CD4-positive, alpha-beta T cell treated with Interleukin-4 for 4 hours (primary cell): ENCODE results near the gene MGAT4B.

Source experiments
- DNase-seq: peaks from one replicate; pipeline ENCODE4 v3.0.0-alpha.2; 2020

MGAT4B gene

DNA sequence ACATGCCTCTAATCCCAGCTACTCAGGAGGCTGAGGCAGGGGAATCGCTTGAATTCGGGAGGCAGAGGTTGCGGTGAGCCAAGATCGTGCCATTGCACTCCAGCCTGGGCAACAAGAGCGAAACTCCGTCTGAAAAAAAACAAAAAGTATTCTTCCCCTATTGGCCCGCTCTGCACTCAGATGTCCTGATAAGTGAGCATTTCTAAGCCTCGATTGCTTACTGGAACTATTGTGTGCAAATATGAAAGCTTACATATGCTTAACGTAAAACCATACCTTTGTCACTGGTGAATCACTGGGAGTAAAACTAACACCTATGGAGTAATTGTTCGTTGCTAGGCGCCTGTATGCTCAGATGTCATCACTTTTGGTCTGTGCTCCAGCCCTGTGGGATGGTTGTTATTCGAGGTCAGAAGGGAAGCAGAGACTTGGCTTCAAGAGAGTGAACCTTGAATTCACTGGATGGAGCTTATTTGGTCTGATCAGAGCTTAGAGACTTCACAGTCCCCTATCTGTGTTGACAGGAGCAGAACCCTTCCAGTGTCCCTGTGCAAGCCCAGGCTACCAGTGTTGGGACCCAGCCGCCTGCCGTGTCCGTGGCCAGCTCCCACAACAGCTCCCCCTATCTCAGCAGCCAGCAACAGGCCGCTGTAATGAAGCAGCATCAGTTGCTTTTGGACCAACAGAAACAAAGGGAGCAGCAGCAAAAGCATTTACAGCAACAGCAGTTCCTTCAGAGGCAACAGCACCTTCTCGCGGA lies 38.2 kb downstream of the MGAT4B start:
- DNase-seq = no peak

DNA sequence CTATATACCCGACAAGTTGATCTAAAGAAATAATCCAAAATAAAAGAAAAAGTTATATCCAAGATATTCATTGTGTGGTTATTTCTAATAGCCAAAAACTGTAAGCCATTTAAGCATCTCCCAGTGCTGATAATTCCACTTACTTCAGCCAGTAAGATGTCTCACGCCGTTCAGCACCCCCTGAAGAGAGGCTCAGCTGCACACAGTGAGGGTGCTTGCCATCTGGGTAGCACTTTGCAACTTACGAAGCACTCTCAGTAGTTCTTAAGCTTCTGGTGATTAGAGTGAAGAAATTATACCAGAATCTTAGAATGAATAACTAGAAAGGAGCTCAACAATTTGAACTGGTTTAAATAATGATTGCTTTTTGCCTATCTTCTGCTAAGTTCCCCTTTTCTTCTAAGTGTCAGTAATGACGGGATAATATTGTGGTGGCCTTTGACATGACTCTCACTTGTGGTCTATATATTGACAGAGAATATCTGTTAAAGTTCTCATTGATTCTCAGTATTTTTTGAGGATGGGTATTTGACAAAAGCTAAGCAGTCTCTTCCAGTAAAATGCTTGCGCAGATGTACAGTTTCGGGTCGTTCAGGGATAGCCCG lies 39.1 kb downstream of the MGAT4B start:
- DNase-seq = no peak

DNA sequence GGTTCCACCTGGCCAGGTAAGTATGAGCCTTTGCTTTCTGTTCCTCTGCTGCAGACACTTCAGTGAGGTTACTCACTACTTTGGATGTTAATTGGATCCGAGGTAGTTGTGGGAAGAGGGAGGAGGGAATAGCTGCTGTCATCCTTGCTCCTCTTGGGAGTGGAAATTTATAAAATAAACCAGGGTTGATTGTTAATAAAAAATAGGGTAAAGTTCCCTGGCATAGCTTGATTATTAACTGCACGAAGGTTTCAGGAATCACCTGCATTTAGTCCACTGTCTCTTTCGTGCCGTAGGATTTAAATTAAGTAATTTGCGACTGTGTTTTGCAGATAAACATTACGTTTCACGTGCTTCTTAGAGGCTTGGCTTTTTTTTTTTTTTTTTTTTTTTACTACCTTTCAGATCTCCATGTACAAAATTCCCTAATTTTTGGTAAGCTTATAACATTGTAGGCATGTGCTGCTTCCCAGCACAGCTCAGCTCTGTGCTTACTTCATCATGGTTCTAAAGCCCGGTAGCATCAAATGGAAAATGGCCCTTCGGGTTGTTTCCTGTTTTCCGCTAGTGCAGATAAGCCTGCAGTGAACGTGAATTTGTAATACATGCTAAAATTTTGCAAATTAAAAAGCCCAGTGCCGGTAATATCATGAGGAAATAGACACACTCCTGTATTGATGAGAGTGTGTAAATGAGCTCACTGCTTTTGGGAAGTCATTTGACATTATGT lies 39.8 kb downstream of the MGAT4B start:
- no peak for DNase-seq

DNA sequence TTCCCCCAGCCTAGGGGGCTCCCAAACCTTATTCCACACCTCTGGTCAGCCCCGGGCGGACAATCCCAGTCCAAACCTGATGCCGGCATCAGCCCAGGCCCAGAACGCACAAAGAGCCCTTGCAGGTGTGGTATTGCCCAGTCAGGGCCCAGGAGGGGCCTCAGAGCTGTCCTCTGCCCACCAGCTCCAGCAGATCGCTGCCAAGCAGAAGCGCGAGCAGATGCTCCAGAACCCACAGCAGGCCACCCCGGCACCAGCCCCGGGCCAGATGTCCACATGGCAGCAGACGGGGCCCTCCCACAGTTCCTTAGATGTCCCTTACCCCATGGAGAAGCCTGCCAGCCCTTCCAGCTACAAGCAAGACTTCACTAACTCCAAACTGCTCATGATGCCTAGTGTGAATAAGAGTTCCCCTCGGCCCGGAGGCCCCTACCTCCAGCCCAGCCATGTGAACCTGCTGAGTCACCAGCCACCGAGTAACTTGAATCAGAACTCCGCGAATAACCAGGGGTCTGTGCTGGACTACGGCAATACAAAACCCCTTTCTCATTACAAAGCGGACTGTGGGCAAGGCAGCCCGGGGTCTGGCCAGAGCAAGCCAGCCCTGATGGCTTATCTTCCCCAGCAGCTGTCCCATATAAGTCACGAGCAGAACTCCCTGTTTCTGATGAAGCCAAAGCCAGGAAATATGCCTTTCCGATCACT lies 40.5 kb downstream of the MGAT4B start:
- DNase-seq = no peak

DNA sequence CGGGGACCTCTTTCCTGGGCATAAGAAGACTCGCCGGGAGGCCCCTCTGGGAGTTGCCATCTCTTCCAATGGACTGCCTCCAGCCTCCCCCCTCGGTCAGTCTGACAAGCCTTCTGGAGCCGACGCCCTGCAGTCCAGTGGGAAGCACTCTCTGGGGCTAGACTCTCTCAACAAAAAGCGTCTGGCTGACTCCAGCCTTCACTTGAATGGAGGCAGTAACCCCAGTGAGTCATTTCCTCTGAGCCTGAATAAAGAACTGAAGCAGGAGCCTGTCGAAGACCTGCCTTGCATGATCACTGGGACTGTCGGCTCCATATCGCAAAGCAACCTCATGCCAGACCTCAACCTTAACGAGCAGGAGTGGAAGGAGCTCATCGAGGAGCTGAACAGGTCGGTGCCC lies 41.3 kb downstream of the MGAT4B start:
- no peak for DNase-seq

DNA sequence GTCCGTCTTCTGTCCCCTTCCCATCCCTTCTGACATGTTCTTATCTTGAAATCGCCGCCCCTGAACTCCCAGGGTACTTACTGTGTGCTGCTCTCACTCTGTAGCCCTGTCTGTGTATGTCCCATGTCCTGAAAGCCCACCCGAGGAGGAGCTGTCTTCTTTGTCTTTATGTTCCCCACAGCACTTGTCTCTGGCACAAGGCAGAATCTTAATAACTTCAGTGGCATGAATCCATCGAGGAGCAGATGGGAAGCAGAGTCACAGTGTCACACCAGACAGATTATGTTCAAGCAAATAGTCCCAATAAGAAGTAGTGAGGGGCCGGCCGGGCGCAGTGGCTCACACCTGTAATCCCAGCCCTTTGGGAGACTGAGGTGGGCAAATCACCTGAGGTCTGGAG lies 42.6 kb downstream of the MGAT4B start:
- DNase-seq = no peak

DNA sequence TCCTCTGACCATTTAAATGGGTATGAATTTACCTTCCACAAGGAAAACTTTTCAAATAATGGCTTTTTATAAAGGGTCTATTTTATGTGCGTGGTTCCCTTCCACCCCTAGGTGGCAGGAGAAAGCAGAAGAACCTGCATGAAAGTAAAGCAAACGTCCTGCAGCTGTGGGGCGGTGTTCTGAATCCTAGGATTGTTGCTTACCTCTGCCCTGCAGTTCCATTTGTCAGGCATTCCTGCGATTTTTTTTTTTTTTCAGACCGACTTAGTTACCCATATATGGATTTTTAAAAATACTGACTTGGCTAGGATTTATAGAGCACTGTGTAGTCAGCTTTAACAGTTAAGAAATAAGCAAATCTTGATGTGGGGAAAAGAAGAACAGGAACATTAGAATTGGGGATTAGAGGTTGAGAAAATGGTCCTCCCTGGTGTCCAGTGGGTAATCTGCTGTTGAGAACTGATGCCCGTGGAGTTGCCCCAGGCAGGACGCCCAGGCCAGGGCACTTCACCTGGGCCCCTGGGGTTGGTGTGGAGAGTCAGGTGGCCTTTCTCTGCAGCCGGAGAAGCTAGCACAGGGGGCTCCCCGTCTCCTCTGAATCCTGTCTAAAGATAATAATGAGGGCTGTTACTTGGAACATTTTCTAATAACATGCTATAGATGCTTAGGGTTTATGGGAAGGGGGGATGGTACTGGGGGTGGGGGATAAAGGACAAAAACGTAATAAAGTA lies 43.3 kb downstream of the MGAT4B start:
- peak; percentile 73 for DNase-seq

DNA sequence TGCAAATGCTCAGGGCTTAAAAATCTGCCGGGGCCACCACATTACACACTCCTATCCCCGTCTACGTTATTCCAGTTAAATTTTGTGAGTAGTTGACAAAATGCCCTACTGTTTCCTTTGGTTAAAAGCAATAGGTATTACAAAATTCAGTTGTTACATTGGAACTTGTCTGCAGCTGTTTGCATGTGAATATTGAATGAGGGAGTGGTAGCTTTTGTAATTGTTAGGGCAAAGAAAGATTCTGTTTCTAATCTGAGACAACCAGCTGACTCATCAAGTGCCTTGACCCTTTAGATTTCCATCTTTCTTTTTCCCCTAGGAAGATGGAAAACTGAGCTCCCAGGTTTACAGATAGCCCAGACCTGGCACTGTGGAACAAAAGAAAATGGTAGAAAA lies 43.9 kb downstream of the MGAT4B start:
- DNase-seq = no peak

DNA sequence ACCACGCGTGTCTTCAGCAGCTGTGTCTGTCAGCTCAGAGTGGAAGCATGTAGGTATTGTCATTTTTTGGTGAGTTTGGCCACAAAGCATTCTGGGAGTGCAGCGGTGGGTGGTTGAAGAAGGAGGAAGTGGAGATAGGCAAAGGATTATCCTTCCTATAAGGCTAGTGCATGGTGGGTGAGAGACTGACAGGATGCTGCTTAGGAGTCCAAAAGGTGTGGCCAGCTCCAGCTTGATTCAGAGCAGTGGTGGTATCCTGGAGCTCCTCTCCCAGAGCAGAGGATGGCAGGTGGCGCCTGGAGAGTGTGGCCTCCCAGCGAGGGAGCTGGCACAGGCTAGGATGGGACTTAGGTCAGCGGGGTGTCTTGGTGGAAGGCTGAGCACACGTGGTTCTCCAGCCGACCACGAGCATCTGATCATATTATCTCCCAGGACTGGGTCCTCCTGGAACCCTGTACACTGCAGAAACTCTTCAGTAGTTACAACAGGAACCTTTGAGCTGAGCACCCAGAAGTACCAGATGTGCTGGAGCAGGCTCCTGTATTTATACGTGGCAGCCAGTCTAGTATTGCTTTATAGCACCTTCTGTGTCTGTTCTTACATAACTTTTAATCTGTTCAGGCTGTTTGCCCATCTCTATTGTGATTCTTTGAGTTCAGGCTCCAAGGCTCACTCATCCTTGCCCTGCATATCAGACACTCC lies 44.4 kb downstream of the MGAT4B start:
- DNase-seq = peak; percentile 30

DNA sequence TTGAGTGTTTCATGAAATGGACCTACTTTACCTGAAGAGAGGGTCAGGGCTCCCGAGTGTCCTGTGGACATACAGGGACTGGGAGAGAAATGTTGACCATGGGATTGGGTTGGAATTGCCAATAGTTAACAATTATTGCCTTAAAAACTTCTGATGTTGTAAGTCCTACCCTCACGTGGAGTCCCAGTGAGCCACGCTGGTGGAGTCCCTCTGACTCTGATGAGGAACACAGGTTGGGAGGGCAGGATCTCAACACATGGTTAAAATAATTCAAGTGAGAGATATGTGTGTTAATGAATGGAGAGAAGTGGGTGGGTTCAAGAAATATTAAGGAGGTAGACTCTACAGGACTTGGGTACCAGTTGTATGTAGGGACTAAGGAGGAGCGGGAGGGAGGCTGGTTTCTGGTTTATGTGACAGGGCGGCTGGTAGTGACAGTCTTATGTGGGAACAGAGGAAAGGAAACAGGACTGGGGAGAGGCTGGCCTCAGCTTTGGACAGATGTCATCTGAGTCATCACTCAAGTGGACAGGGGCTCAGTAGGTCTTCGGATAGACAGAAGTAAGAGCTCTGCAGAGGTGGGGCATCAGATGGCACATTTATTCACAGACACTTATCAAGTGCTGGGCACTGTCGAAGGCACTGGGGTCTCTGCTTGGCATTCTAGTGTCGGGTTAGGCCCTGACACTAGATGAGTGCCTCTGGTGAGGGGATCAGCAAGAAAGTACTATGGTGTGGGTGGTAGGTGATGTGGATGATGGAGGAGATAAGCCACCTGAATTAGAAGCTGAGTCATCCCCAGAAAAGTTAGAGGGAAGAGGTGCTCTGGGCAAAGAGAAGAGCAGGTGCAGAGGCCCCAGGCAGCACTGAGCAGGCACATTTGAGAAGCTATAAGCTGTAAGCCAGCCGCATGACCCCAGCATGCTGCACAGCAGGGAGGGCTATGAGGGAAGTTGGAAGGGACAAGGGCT lies 46.8 kb downstream of the MGAT4B start:
- peak; percentile 29 for DNase-seq

DNA sequence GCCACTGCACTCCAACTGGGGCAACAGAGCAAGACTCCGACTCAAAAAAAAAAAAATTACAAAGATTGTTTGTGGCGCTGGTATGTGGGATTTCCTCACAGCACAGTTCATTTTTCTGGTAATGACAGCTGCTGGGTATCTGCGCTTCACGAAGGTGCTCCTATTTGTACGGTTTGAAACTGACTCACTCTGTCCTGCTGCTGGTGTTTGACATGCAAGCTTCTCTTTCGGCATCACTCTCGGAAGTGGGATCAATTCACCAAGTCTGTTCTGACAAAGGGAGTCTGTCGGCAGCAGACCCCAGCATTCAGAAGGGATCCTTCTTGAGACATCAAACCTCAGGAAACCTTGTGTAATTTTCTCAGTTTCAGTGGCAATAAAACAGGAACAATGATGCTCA lies 47.7 kb downstream of the MGAT4B start:
- no peak for DNase-seq

DNA sequence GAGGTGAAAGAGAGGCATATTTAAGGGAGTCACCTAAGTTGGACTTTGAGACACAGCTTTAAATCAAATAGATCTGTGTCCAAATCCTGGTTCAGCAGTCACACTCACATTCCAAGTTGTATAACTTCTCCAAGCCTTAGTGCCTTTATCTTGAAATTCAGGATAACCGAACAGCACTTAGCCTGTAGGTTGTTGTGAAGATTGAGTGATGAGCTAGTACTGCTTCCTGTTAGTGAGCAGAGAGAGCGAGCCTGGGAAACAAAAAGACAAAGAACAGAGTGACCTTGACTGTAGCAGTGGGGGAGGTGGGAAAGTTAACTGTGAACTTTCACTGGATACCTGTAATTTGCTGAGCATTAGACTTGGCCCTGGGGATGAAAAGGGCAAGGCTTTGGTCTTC lies 51.6 kb downstream of the MGAT4B start:
- DNase-seq = no peak

DNA sequence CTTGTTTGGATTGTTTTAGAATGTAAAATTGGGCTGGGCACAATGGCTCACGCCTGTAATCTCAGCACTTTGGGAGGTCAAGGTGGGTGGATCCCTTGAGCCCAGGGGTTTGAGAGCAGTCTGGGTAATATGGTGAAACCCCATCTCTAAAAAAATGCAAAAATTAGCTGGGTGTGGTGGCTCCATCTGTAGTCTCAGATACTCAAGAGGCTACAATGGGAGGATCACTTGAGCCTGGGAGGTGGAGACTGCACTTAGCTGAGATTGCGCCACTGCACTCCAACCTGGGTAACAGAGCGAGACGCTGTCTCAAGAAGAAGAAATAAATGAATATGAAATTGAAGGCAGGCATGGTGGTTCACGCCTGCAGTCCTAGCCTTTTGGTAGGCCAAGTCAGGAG lies 52.7 kb downstream of the MGAT4B start:
- no peak for DNase-seq

DNA sequence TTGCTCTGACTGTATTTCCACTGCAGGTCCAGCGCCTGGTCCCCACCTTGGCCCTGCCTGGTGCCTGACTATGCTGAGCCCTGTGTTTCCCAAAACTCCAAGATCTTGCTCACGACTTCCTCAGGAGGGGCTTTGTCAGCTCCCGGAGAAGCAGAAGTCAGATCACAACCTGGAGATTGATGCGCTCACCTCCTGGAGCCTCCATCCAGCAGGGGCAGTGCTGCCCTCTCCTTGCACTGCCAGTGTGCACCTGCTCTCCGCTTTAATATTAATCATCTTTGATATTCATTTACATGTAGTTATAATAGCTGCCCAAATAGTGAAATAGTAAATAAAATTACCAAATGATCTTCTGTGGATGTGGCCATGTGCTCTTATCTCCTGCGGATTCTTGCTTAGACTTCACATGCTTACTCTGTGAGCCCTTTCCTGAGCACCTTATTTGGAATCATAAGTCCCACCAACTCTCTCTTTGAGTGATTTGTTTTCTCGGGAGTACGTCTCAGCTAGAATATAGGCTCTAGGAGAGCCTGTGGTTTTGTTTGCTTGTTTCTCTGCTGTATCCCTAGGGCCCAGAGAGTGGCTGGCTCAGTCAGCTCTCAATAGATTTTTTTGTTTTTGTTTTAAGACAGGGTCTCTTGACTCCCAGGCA lies 56.7 kb downstream of the MGAT4B start:
- no peak for DNase-seq

DNA sequence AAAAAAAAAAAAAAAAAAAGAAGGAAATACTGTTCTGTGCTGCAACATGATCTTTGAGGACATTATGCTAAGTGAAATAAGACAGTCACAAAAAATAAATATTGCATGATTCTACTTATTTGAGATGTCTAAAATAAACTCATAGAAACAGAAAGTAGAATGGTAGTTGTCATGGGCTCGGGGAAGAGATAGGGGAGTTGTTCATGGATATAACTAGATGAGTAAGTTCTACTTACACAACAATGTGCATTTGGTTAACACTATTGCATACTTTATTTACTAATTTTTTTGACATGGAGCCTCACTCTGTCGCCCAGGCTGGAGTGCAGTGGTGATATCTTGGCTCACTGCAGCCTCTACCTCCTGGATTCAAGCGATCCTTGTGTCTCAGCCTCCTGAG lies 58.9 kb downstream of the MGAT4B start:
- DNase-seq = no peak
